ENCODE data around the gene IL22RA1.

IL22RA1 gene

DNA sequence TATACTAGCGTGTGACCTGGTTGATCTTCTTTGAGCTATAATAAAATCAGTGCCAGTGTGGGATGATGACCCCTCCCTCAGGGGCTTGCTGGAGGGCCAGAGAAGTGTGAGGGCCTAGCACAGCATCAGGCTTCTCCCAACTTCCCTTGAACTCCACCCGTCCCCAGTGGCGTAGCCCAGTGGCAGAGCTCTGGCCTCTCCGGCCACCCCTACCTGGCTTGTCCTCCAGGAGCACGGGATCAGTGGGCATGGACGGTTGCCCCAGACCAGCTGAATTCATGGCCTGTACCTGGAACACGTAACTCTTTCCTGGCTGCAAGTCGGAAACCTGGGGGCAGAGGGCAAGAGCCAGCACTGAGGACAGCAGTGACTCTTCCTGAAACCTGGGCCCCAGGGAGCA lies 67.0 kb downstream of the IL22RA1 start:
- no peak for DNase-seq (ENCODE audit: low spot score)
- TF ChIP-seq, protein P1, sequence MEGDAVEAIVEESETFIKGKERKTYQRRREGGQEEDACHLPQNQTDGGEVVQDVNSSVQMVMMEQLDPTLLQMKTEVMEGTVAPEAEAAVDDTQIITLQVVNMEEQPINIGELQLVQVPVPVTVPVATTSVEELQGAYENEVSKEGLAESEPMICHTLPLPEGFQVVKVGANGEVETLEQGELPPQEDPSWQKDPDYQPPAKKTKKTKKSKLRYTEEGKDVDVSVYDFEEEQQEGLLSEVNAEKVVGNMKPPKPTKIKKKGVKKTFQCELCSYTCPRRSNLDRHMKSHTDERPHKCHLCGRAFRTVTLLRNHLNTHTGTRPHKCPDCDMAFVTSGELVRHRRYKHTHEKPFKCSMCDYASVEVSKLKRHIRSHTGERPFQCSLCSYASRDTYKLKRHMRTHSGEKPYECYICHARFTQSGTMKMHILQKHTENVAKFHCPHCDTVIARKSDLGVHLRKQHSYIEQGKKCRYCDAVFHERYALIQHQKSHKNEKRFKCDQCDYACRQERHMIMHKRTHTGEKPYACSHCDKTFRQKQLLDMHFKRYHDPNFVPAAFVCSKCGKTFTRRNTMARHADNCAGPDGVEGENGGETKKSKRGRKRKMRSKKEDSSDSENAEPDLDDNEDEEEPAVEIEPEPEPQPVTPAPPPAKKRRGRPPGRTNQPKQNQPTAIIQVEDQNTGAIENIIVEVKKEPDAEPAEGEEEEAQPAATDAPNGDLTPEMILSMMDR (IDR thresholded peaks at IDR 0.05), result no peak
- H3K27ac ChIP-seq, result no peak overlapping the region
- H3K4me3 ChIP-seq, result no peak overlapping the region

GRCh38 chr1:24075590-24075854 lies 67.4 kb downstream of the IL22RA1 start:
- H3K4me3 ChIP-seq, result no peak overlapping the region
- no peak for DNase-seq (ENCODE audit: low spot score)
- no peak overlapping the region for H3K27ac ChIP-seq
- TF ChIP-seq, protein P1 (IDR thresholded peaks at IDR 0.05), result no peak

GRCh38 chr1:24074817-24075589 lies 67.9 kb downstream of the IL22RA1 start:
- Histone ChIP-seq H3K27ac (no peak overlapping the region), H3K4me3 (no peak overlapping the region)
- no peak for DNase-seq (ENCODE audit: low spot score)
- TF ChIP-seq, protein P1 (IDR thresholded peaks at IDR 0.05), result no peak

GRCh38 chr1:24074196-24074595 lies 68.7 kb downstream of the IL22RA1 start:
- Histone ChIP-seq H3K27ac (no peak overlapping the region), H3K4me3 (no peak overlapping the region)
- TF ChIP-seq, protein P1 (IDR thresholded peaks at IDR 0.05), result no peak

GRCh38 chr1:24071941-24072340 lies 71.0 kb downstream of the IL22RA1 start:
- Histone ChIP-seq H3K4me3 (no peak overlapping the region), H3K27ac (no peak overlapping the region)
- no peak for DNase-seq (ENCODE audit: low spot score)
- TF ChIP-seq, protein P1 (IDR thresholded peaks at IDR 0.05), result no peak

More at GRCh38 chr1:24074196-24074595, 68.7 kb downstream of the IL22RA1 start:
- DNase-seq (ENCODE audit: low spot score), result no peak

DNA sequence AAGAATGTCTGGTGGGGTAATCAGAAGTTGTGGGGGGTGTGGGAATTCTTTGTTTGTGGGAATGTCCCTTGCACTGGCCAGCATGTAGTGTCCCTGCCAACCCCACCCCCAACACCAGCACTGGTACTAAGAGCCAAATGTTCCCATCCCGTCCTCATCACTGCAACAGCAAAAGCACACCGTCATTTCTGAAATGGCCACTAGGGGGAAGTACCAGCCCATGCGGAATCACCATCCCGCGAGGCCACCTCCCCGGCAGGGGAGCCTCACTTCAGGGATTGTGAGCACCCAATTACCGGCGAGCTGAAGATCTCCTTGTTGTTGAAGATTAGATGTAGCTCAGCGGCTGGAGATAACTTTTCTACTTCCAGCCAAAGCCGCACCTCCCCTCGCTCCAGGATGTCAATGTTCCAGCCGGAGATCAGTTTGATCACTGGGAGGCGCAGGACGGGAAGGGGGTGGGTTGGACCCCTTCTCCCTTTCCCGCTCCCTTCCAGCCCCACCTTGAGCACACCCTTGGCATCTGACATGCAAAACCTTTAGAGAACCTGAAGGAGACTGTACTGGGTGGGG lies 72.0 kb downstream of the IL22RA1 start:
- TF ChIP-seq, protein P1 (IDR thresholded peaks at IDR 0.05), result peak; percentile 90
- Histone ChIP-seq H3K4me3 (peak overlapping the region; percentile 23), H3K27ac (no peak overlapping the region)
- DNase-seq (ENCODE audit: low spot score), result peak; percentile 79

DNA sequence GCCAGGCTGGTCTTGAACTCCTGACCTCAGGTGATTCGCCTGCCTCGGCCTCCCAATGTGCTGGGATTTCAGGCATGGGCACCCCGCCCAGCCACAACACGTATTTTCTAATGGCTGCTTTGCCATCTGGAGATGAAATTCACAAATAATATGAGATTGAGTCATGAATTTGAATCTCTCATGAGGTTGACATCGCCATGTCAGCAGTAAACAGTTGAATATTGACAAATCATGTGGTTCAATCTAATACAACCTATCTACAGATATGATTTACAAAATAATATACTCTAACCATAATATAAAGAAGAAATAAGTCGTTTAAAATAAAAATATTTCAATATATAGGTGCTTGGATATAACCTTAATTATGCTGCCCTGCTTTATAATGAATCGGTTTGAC lies 73.1 kb downstream of the IL22RA1 start:
- no peak for DNase-seq (ENCODE audit: low spot score)
- Histone ChIP-seq H3K4me3 (no peak overlapping the region), H3K27ac (no peak overlapping the region)
- TF ChIP-seq, protein P1 (IDR thresholded peaks at IDR 0.05), result no peak
